Mucosa of descending colon (tissue), 3 donors: ENCODE measurements around the gene GREB1. TPM values are rescaled to one million over a fixed set of nuclear protein-coding genes. Genes with fewer than 3 reads are reported as not detected.

Experiments used
- ATAC-seq: fragments of 200-7000 bp; cut with Tn5 transposase; one replicate; pipeline ENCODE4 v1.9.1; 2020; ENCODE audit warnings: mild to moderate bottlenecking, moderate library complexity
- DNase-seq, 3 donors: peaks; one replicate each; pipeline ENCODE4 v3.0.0-alpha.2; 2020
- H3K36me3 ChIP-seq: fragments of 200-600 bp; one replicate; pipeline ENCODE4 v1.8.0; 2021; ENCODE audit warnings: low read depth, mild to moderate bottlenecking
- H3K4me1 ChIP-seq: fragments of 200-600 bp; one replicate; pipeline ENCODE4 v1.8.0; 2021; ENCODE audit warnings: low read depth, mild to moderate bottlenecking
- H3K4me3 ChIP-seq: fragments of 200-600 bp; one replicate; pipeline ENCODE4 v1.8.0; 2021; ENCODE audit warnings: mild to moderate bottlenecking
- H3K9me3 ChIP-seq: fragments of 200-600 bp; one replicate; pipeline ENCODE4 v1.8.0; 2021; ENCODE audit warnings: mild to moderate bottlenecking
- intact Hi-C, 2 donors: fragments of 100-400 bp; cut with DNase I in 1 of 2; cut with micrococcal nuclease in 1 of 2; formaldehyde crosslinking; loops; one replicate each; pipeline versions ENCODE4 v1.11.0 to v1.11.1; 2022; cut with DNase I, micrococcal nuclease
- total RNA-seq, 3 donors: library from RNA; stranded (reverse); fragmentation: NEBNext Ultra II Directional in 2 of 3; extraction: Animal tissue kit (Norgen Biotek cat#: 25700) in 2 of 3; gene quantifications; one replicate each; pipeline versions ENCODE4 v1.2.1 to v1.2.4, GENCODE V29; 2021 to 2023
- TF ChIP-seq, protein P1 (sequence below): fragments of 200-600 bp; IDR thresholded peaks from one replicate; pipeline ENCODE4 v1.8.0; 2022; ENCODE audit warnings: antibody characterized with exemption, mild to moderate bottlenecking
- donor health status: DM: no; HTN: no; CAD: no; lungs with moderate emphysema.
- donor health status: DM: no; HTN: no; CAD: no.
- donor health status: DM: no; HTN: yes; CAD: no.

GREB1 gene
- total RNA-seq, 3 donors from 2014 or later: 1.4 to 2.5 (median 1.6) TPM

DNA sequence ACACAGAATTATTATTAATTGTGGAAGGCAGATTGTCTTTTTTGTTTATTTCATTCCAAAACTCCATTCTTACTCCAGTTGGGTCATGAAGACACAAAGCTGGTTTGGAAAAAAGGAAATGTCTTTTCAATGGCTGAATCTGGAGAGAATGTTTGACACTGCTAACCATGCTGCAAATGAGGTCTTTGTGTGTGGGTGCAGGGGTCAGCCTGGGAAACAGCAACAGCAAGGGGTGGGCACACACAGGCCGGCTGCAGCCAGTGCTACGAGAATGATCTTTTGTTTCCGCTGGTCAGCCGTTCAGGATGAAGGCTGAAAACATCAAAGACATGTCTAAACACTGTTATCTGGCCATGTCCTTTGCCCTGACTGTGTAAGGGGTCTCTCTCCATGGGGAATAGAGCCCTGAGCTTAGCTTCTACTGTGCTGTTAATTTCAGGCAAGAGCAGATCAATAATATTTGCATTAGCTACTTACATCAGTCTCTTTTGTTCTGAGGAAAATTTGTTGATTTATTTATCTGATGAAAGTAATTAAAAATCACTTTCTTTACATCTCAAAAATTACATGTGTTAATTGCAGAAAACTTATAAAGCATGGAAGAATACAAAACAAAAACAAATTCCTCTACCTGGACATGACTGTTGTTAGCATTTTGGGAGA lies 34.6 kb upstream of the GREB1 start:
- intact Hi-C loops: no loop called here
- ATAC-seq (no peak), DNase-seq (no peak)
- H3K4me1 ChIP-seq: no peaks in the 10 kb centered on the region
- no peaks in the 10 kb centered on the region for H3K9me3 ChIP-seq
- no peaks in the 10 kb centered on the region for H3K36me3 ChIP-seq
- H3K4me3 ChIP-seq: no peak overlapping the region
- TF ChIP-seq, protein P1, sequence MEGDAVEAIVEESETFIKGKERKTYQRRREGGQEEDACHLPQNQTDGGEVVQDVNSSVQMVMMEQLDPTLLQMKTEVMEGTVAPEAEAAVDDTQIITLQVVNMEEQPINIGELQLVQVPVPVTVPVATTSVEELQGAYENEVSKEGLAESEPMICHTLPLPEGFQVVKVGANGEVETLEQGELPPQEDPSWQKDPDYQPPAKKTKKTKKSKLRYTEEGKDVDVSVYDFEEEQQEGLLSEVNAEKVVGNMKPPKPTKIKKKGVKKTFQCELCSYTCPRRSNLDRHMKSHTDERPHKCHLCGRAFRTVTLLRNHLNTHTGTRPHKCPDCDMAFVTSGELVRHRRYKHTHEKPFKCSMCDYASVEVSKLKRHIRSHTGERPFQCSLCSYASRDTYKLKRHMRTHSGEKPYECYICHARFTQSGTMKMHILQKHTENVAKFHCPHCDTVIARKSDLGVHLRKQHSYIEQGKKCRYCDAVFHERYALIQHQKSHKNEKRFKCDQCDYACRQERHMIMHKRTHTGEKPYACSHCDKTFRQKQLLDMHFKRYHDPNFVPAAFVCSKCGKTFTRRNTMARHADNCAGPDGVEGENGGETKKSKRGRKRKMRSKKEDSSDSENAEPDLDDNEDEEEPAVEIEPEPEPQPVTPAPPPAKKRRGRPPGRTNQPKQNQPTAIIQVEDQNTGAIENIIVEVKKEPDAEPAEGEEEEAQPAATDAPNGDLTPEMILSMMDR: no peak

DNA sequence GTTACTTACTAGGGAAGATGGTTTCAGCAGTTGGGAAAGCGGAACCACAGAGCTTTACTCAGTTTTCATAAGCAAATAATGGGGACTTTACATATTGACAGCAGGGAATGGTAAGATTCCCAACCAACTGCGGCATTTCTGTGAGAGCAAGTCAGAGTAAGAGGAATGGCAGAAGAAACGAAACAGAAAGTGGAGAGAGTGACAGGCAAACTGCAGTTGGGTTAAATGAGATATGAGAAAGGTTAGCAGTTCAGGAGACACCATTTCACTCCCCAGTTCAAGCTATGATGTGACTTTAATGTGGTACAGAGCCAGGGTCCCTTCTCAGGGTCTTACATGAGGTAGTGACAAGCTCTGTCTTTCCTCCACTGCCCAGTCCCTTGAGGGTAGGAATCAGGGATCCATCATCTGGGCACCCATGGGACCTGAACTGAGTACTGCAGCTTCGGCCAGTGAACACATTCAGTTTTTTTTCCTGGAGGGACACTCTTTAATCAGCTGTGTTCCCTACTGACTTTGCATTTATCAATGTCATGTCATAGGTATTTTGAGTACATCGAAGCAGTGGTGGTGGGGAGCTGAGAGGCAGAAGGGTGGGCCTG lies 33.0 kb upstream of the GREB1 start:
- Histone ChIP-seq H3K36me3 (no peaks in the 10 kb centered on the region), H3K4me1 (no peaks in the 10 kb centered on the region), H3K4me3 (no peak overlapping the region), H3K9me3 (no peaks in the 10 kb centered on the region)
- intact Hi-C loops: no loop called here
- no peak for ATAC-seq
- no peak for DNase-seq
- TF ChIP-seq, protein P1: no peak

DNA sequence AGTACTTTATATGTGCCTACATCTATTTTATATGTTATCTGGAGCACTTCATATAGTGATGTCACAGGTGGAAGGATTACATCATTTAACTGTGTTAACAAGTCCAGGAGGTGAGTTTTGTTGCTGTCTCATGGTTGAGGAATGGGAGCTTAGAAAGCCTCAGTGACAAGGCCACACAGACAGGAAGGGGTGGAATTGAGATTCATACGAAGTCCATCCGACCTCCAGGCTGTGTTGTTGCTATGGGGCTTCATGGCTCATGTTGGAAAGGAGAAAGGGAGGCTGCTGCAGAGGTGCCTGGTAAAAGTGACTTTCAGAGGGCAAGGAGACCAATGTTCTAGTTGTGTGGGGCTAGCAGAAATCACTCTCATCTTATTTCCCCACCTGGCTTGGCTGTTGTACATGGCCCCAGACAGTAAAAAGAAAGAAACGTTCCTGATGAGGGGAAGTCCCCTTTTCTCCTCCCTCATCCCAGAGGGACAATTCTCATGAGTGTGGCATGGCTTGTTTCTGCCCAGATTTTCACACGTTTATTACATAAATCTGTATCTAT lies 31.0 kb upstream of the GREB1 start:
- intact Hi-C loops: no loop called here
- Histone ChIP-seq H3K4me3 (no peak overlapping the region), H3K9me3 (no peaks in the 10 kb centered on the region), H3K36me3 (no peaks in the 10 kb centered on the region), H3K4me1 (no peaks in the 10 kb centered on the region)
- no peak for DNase-seq
- TF ChIP-seq, protein P1: no peak
- ATAC-seq: no peak

DNA sequence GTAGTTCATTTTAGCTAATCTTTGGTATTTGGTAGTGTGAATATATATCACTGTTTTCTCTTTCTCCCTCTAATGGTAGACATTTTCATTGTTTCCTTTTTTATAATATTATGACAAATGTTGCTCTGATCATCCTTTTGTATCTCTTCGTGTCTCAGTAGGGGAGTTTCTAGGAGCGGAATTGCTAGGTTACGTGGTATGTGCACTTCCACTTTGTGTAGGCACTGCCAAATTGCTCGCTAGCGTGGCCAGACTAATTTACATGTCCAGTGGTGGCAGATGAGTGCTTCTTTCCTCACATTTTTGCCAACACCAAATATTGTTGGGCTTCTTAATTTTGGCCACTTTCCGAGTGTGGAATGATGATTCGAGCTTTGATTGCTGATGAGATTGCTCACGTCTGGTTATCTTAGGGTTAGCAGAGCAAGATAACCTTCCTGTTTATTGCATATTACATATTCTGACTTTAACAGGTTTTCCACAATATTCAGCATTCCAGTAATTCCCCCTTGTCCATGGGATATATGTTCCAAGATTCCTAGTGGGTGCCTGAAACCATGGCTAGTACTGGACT lies 30.4 kb upstream of the GREB1 start:
- Histone ChIP-seq H3K36me3 (no peaks in the 10 kb centered on the region), H3K4me1 (no peaks in the 10 kb centered on the region), H3K9me3 (no peaks in the 10 kb centered on the region), H3K4me3 (no peak overlapping the region)
- ATAC-seq (no peak), DNase-seq (no peak)
- TF ChIP-seq, protein P1: no peak
- intact Hi-C loops: no loop called here

DNA sequence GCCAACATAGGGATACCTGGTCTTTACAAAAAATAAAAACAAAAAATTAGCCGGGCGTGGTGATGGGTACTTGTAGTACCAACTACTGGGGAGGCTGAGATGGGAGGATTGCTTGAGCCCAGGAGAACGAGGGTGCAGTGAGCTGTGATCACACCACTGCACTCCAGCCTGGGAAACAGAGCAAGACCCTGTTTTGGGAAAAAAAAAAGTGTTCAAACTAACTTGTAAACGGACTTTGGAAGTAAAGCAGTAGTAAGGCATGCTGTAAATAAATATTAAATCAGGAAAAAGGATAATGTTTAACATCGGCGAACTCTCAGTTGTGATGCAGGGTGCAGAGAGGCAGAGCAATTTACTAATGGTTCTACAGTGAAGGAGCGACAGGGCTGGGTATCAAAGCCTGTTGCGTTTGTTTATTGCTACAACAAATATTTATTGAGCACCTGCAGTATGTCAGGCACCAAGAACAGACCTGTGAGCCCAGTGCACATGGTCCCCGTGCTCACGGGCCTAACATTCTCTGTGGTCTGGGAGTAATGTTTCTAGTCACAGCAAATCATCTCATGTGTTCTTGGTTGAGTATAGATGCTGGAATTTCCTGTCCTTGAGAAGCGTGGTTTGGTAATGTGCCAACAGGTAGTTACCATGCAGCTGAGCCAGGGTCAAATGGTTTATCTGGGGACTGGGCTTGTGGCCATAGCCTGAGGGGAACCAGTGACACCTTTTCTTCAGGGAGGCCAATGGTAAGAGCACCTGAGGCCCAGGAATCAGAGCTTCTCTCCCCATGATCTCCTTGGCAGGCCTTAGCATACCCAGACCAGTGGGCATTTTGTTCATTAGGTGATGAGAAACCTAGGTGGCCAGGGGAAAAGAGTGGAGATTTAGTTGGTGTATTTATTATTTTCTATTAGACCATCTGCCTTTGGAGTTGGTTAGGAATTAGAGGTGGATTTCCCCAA lies 27.9 kb upstream of the GREB1 start:
- no peaks in the 10 kb centered on the region for H3K4me1 ChIP-seq
- intact Hi-C loops: no loop called here
- no peak for DNase-seq

More for the DNA sequence above, 27.9 kb upstream of the GREB1 start:
- TF ChIP-seq, protein P1: no peak
- Histone ChIP-seq H3K4me3 (no peak overlapping the region), H3K9me3 (no peaks in the 10 kb centered on the region), H3K36me3 (no peaks in the 10 kb centered on the region)
- no peak for ATAC-seq
